Measurements from ENCODE around the gene FOXN3.

GRCh38 chr14:89197623-89198022 is 219.4 kb downstream of the FOXN3 start:
- TF ChIP-seq CTCF (optimal IDR thresholded peaks at IDR 0.05 in 1 of 3, IDR thresholded peaks at IDR 0.05 in 1 of 3, conservative IDR thresholded peaks at IDR 0.05 in 1 of 3; ENCODE audit: extremely low read depth in 1 of 3, insufficient read depth in 2 of 3, low read length in 3 of 3), result no peak
- TF ChIP-seq EZH2 (IDR thresholded peaks at IDR 0.05; ENCODE audit: low read length), result no peak
